Posterior vena cava (tissue), 2 donors: ENCODE measurements around the gene METTL4. TPM values are rescaled to one million over a fixed set of nuclear protein-coding genes. Genes with fewer than 3 reads are reported as not detected.
"Not testable (repeated sequence)": the region's sequence is repeated elsewhere in the genome, so short reads cannot be mapped to it uniquely, and the experiment has no call there.

Experiments
- DNase-seq: peaks from one replicate; pipeline ENCODE4 v3.0.0-alpha.2; 2020; ENCODE audit warnings: low spot score
- intact Hi-C, 2 donors: fragments of 100-400 bp; cut with DNase I; formaldehyde crosslinking; loops; one replicate each; pipeline versions ENCODE4 v1.14.1 to v1.14.2; 2022 to 2023
- total RNA-seq, 2 donors: library from RNA; stranded (reverse); fragmentation: NEBNext Ultra II Directional; extraction: Animal tissue kit (Norgen Biotek cat#: 25700); gene quantifications; one replicate each; pipeline ENCODE4 v1.2.1, GENCODE V29; 2021
- donor health status: DM: yes; HTN: yes; CAD: no.
- donor health status: DM: yes; HTN: yes; CAD: no.

METTL4 gene
- total RNA-seq, 2 donors from 2014 or later, result 7.4 to 8.6 TPM

DNA sequence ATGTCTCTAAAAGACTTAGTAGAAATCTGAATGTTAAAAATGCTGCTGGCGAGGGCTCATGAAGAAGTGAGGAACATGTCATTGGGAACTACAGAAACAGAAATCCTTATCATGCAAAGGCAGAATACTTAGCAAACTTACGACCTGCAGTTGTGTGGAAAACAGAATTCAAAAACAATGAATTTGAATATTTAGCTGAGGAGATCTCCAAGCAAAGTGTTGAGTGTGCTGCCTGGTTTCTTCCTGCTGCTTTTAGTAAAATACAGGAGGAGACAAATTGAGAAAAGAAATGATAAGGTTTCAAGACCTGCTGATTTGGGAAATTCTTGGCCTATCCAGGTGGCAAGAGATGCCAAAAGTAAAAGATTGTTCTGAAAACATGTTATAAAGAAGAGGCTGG is 38.5 kb downstream of the METTL4 start:
- no peak for DNase-seq
- intact Hi-C loops, result loop anchor here in 1 of 2 donors (5.0 kb wide), 1 partner anchor 505 kb away; no protein-coding TSS in a partner anchor

DNA sequence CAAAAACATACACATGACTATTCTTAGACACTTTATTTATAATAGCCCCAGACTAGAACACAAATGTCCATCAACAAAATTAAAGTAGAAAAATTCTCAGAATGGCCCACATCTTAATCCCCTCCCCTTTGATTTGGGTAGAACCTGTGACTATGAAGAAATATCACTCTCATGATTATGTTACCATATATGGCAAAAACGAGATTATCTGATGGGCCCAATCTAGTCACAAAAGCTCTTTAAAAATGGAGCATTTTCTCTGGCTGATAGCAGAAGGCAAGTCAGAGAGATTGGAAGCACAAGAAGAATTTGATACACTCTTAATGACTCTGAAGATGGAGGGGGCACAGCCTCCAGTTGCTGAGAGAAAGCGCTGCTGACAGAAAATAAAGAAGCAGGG is 39.6 kb downstream of the METTL4 start:
- DNase-seq, result no peak
- intact Hi-C loops, result loop anchor here in 1 of 2 donors (5.0 kb wide), 1 partner anchor 504 kb away; no protein-coding TSS in a partner anchor

GRCh38 chr18:2529154-2529553 is 42.2 kb downstream of the METTL4 start:
- DNase-seq, result no peak
- intact Hi-C loops, result no loop called here

- no peak for DNase-seq
- intact Hi-C loops, result no loop called here
Measured at GRCh38 chr18:2526329-2526728, 45.0 kb downstream of the METTL4 start.

GRCh38 chr18:2524794-2525198 is 46.5 kb downstream of the METTL4 start:
- DNase-seq, result not testable (repeated sequence)

GRCh38 chr18:2522112-2522511 is 49.2 kb downstream of the METTL4 start:
- DNase-seq, result no peak
- intact Hi-C loops, result no loop called here

More at GRCh38 chr18:2524794-2525198, 46.5 kb downstream of the METTL4 start:
- intact Hi-C loops, result not testable (repeated sequence)

- no peak for DNase-seq
- intact Hi-C loops, result no loop called here
Measured at GRCh38 chr18:2518473-2518872, 52.8 kb downstream of the METTL4 start.

DNA sequence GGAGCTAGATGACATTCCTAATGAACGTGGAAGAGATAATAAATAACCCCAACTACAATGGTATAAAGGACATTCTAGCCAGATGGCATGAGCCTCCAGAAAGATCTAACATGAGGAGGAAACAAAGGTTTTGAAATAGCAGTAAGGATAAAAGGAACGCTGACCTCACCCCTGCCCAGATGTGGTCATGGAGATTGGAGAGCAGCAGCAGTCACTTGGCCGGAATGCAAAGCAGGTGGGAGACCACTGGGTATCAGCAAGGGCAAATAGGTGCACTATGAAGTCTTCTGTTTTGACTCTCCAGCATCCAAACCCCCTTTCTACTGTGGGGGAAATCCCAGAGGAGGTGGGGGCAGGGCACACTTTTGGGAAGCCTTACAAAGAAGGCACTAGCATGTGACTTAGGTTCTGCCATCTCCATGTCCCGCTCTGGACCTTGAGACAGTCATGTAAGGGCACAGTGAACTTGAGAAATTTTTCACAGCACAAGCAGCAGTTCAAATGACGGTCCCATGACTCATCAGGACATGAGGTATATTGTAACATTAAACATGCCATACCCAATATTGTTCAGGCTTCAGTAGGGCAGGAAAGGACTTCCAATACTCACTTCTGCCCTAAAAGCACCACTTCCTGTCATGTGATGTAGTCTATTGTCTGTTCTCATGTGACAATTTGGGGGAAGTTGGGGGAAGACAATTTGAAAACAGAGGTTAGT is 55.2 kb downstream of the METTL4 start:
- DNase-seq, result no peak
- intact Hi-C loops, result no loop called here

- no peak for DNase-seq
- intact Hi-C loops, result no loop called here
Measured at GRCh38 chr18:2515171-2515787, 56.0 kb downstream of the METTL4 start.

DNA sequence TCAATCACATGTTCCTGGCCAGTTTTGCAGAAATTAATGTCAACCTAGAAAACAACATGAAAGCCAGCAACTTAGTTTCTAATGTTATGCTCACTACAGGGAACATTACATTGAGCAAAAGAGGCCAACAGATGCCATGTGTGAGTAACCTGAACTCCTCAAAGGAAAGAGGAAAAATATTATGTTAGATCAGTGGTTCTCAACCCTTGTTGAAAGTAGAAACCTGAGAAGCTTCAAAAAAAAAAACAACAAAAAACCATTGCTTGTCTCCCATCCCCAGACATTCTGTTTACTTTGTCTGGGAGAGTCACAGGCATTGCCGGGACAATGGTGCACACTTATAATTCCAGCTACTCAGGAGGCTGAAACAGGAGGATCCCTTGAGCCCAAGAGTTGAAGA is 57.7 kb downstream of the METTL4 start:
- no peak for DNase-seq
- intact Hi-C loops, result no loop called here

DNA sequence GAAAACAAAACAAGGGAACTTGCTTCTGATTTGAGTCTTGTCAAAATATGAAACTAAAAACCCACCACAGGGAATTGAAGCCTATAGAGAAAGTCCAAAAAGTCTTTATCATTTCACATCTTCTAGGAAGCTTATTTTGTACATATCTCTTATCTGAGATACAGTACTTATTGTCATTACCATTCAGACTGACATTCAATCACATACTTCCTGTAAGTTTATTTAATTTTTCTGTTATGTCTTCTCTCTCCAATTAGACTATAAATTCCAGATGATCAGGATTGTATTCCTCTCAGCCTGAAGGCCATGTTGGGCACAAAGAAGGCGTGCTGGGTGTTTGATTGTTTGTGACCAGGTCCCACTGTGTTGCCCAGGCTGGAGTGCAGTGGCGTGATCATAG is 59.2 kb downstream of the METTL4 start:
- intact Hi-C loops, result no loop called here
- no peak for DNase-seq

DNA sequence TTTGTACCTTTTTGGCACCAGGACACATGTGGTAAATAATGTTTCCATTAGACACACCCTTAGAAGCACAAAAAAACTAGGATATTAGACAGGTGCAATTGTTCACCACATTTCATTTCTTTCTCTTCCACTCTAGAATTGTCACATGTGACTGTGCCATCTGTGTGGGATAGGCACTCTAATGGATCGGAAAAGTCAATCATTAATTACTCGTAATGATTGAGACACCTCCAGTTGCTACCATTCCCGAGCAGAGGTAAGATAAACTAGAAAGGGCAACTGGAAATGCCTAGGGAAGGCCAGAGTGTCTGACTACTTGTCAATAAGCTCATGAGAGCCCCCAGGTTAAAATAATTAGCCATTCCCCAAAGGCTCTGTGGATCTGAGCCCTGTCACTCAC is 59.9 kb downstream of the METTL4 start:
- intact Hi-C loops, result no loop called here
- DNase-seq, result no peak

- intact Hi-C loops, result no loop called here
- DNase-seq, result no peak
Measured at GRCh38 chr18:2510416-2510815, 60.9 kb downstream of the METTL4 start.

DNA sequence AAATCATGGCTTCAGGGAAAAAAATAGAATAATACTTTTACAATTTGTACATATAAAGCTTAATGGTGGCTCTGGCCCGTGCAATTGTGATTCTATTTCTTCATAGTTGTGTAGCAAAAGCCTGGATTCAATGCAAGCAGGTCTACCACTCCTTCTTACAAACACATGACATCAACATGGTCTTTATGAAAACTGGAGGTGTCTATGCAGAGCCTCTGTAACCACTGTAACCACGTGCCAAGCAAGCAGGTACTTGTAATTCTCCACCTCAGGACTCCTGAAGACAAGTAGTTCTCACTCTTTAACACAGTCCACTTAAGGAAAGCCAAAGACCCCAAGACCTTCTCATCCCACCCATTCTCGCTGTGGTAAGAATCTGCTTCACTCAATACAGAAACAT is 62.6 kb downstream of the METTL4 start:
- DNase-seq, result no peak
- intact Hi-C loops, result no loop called here

DNA sequence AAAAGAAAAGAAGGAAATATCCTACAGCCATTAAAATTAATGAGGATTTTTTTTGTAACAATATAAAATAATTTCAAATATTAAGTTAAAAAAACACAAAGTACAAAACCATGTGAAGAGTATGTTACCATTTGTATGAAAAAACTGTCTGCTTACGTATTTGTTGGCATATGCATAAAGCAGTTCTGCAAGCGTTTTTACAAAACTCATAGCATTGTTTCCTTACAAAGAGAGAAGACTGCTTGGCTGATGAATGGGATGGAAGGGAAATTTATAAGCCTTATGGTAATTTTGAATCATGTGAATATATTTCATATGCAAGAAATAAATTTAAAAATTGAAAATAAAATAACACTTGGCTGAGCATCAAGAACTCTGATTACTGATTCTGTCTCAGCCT is 63.1 kb downstream of the METTL4 start:
- no peak for DNase-seq
- intact Hi-C loops, result no loop called here

DNA sequence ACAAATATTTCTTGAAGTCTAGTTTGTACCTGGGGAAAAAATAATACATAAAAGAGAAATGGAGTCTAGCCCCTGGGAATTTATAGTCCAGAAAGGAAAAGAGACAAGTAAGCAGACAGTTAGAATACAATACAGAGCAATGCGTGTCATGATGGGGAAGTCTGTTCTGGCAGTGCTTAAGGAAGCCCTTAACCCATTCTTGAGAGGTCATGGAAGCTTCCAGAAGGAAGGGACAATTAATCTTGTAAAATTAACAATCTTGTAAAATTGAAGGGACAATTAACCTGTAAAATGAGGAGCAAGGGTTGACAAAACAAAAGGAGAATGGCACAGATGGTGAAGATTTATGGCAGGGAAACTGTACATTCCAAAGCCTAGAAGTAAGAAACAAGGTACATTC is 66.7 kb downstream of the METTL4 start:
- DNase-seq, result no peak
- intact Hi-C loops, result no loop called here

GRCh38 chr18:2502880-2503279 is 68.4 kb downstream of the METTL4 start:
- no peak for DNase-seq
- intact Hi-C loops, result no loop called here

- intact Hi-C loops, result no loop called here
Measured at GRCh38 chr18:2502394-2502793, 68.9 kb downstream of the METTL4 start.

GRCh38 chr18:2497797-2498196 is 73.5 kb downstream of the METTL4 start:
- intact Hi-C loops, result no loop called here
- no peak for DNase-seq

More at GRCh38 chr18:2502394-2502793, 68.9 kb downstream of the METTL4 start:
- no peak for DNase-seq

DNA sequence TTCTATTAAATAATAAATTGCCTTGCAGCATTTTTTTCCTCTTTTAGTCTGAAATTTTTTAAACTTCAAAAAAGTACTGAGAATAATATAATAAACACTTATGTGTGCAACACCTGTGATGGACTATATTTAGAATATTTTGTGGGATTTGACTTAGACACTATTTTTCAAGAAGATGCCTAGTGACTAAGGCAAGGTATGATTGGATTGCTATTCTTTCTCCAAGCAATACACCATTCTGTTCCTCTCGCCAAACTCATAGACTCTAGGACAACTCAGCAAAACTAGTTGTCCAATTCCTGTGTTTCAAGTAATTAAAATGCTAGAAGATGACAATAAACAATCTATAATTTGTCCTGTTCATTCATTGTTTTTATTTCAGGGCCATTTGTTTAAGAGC is 75.9 kb downstream of the METTL4 start:
- intact Hi-C loops, result no loop called here
- no peak for DNase-seq

DNA sequence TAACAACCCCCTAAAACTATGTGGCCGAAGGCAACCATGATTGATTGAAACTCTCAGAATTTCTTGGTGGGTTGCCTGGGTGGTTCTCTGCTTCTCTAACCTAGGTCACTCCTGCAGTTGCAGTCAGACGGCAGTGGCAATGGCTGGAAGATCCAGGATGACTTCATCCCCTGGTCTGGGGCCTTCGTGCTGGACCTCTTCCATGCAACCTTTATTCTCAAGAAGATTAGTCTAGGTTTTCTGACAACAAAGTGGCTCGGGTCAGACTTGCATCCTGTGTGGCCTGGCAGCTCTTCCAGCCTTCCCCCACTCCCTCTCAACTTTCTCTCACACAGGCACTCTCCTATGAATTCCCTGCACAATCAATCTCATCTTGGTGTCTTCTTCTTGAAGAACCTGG is 76.4 kb downstream of the METTL4 start:
- intact Hi-C loops, result no loop called here
- no peak for DNase-seq
